A549 (cell line): Measurements from ENCODE around the gene ZNF143. TPM values are rescaled to one million over a fixed set of nuclear protein-coding genes. Genes with fewer than 3 reads are reported as not detected.

Experiments
- ATAC-seq, 2 experiments: fragments of 200-7000 bp in 1 of 2; fragments of >200 bp in 1 of 2; cut with Nextera tagmentation in 1 of 2; cut with Tn5 transposase in 1 of 2; 3 replicates each; pipeline versions ENCODE4 v1.8.0 to v1.9.1; 2018 to 2020; ENCODE audit warnings: mild to moderate bottlenecking in 1 of 2, moderate library complexity in 1 of 2
- CTCF ChIA-PET: fragments of 300-600 bp; sonication (Branson Sonifier 250); formaldehyde crosslinking; extraction: SDS; loops from one replicate; lab custom pipeline; 2021; ENCODE audit warnings: antibody characterized with exemption, inconsistent platforms; lab: Yijun Ruan, JAX
- POLR2A ChIA-PET: fragments of 350-600 bp; formaldehyde crosslinking; extraction: SDS; loops from one replicate; lab custom pipeline; 2021; ENCODE audit warnings: antibody characterized with exemption, inconsistent platforms; lab: Yijun Ruan, JAX
- DNase-seq, 2 experiments: peaks; one replicate each; pipeline versions ENCODE4 v3.0.0 to v3.0.0-alpha.2; 2011 to 2016; ENCODE audit warnings: low read depth in 1 of 2, low spot score in 1 of 2
- FAIRE-seq: peaks from 2 replicates; lab custom pipeline; 2011; peaks lifted over from hg19 to GRCh38; lab: Jason Lieb, UNC
- H3K27ac ChIP-seq, 2 experiments: fragments of >200 bp; sonication (Bioruptor Twin); formaldehyde crosslinking; 3 replicates each; pipeline ENCODE4 v1.5.1; 2016 to 2017
- H3K4me1 ChIP-seq: fragments of >200 bp; sonication (Bioruptor Twin); formaldehyde crosslinking; 3 replicates; pipeline ENCODE4 v1.6.1; 2016
- H3K4me2 ChIP-seq: fragments of >200 bp; sonication (Bioruptor Twin); formaldehyde crosslinking; 3 replicates; pipeline ENCODE4 v1.6.1; 2016
- H3K4me3 ChIP-seq: fragments of >200 bp; sonication (Bioruptor Twin); formaldehyde crosslinking; 3 replicates; pipeline ENCODE4 v1.5.1; 2016
- H3K9me3 ChIP-seq: fragments of >200 bp; sonication (Bioruptor Twin); formaldehyde crosslinking; 3 replicates; pipeline ENCODE4 v1.6.1; 2016
- BCL3 ChIP-seq: fragments of >200 bp; sonication (Bioruptor Twin); formaldehyde crosslinking; IDR thresholded peaks from 3 replicates; pipeline ENCODE4 v1.6.1; 2016
- CEBPB ChIP-seq, 2 experiments: fragments of >200 bp in 1 of 2; sonication (Bioruptor Twin) in 1 of 2; formaldehyde crosslinking in 1 of 2; IDR thresholded peaks; 2 replicates each; pipeline ENCODE4 v1.6.1; 2012 to 2016
- CHD2 ChIP-seq: fragments of 150-350 bp; IDR thresholded peaks from 2 replicates; pipeline ENCODE4 v1.6.1; 2014; ENCODE audit warnings: low read length; ENCODE audit not compliant: partially characterized antibody
- CHD4 ChIP-seq: fragments of 200-600 bp; sonication (generic); IDR thresholded peaks from 2 replicates; pipeline ENCODE4 v1.6.1; 2016; ENCODE audit warnings: antibody characterized with exemption, mild to moderate bottlenecking, borderline replicate concordance
- CTCF ChIP-seq: fragments of >200 bp; sonication (Bioruptor Twin); formaldehyde crosslinking; IDR thresholded peaks from 3 replicates; pipeline ENCODE4 v1.5.1; 2016
- FOSB ChIP-seq: fragments of 250-450 bp; sonication (Bioruptor Pico); IDR thresholded peaks from 2 replicates; pipeline ENCODE4 v1.5.0; 2020; ENCODE audit warnings: mild to moderate bottlenecking, moderate library complexity
- FOXS1 ChIP-seq: fragments of 250-450 bp; sonication (Bioruptor Pico); IDR thresholded peaks from 2 replicates; pipeline ENCODE4 v1.5.0; 2020; ENCODE audit warnings: mild to moderate bottlenecking, moderate library complexity
- GATA3 ChIP-seq: IDR thresholded peaks from 2 replicates; pipeline ENCODE4 v1.6.1; 2012; ENCODE audit warnings: borderline replicate concordance
- HDAC2 ChIP-seq: fragments of 200-600 bp; sonication (generic); IDR thresholded peaks from 2 replicates; pipeline ENCODE4 v1.6.1; 2016
- HOXB5 ChIP-seq: fragments of 250-450 bp; sonication (Bioruptor Pico); IDR thresholded peaks from 2 replicates; pipeline ENCODE4 v1.5.0; 2020; ENCODE audit warnings: mild to moderate bottlenecking, moderate library complexity
- KDM1A ChIP-seq: fragments of 200-600 bp; sonication (generic); IDR thresholded peaks from 2 replicates; pipeline ENCODE4 v1.6.1; 2016; ENCODE audit warnings: low read depth, mild to moderate bottlenecking
- MYC ChIP-seq: IDR thresholded peaks from 2 replicates; pipeline ENCODE4 v1.6.1; 2012; ENCODE audit warnings: mild to moderate bottlenecking, inconsistent platforms, low read length, improper control_type of control experiment, borderline replicate concordance
- NR3C1 ChIP-seq: fragments of >200 bp; sonication (Bioruptor Twin); formaldehyde crosslinking; IDR thresholded peaks from 3 replicates; pipeline ENCODE4 v1.6.1; 2017
- PHF8 ChIP-seq: fragments of 200-600 bp; sonication (generic); IDR thresholded peaks from 2 replicates; pipeline ENCODE4 v1.6.1; 2016; ENCODE audit warnings: low read depth, mild to moderate bottlenecking, antibody characterized with exemption, moderate library complexity, borderline replicate concordance
- RAD21 ChIP-seq, 2 experiments: fragments of >200 bp in 1 of 2; sonication (Bioruptor Twin) in 1 of 2; formaldehyde crosslinking in 1 of 2; IDR thresholded peaks in 1 of 2; conservative IDR thresholded peaks in 1 of 2; 2 replicates in 1 of 2; 3 replicates in 1 of 2; pipeline ENCODE4 v1.6.1; 2012 to 2018; ENCODE audit warnings: inconsistent platforms in 1 of 2
- RFX5 ChIP-seq: fragments of 450-650 bp; IDR thresholded peaks from 2 replicates; pipeline ENCODE4 v1.7.1; 2014; ENCODE audit warnings: antibody characterized with exemption, mild to moderate bottlenecking, moderate library complexity
- SMC3 ChIP-seq: fragments of >200 bp; sonication (Bioruptor Twin); formaldehyde crosslinking; IDR thresholded peaks from 3 replicates; pipeline ENCODE4 v1.6.1; 2018; ENCODE audit warnings: inconsistent platforms
- TP53 ChIP-seq: fragments of 250-450 bp; sonication (Bioruptor Pico); IDR thresholded peaks from 2 replicates; pipeline ENCODE4 v1.5.0; 2021; ENCODE audit warnings: mild to moderate bottlenecking, moderate library complexity
- ZC3H11A ChIP-seq: fragments of 450-650 bp; IDR thresholded peaks from 2 replicates; pipeline ENCODE4 v1.6.1; 2014; ENCODE audit warnings: antibody characterized with exemption, mild to moderate bottlenecking
- ZNF302 ChIP-seq: fragments of 250-450 bp; sonication (Bioruptor Pico); IDR thresholded peaks from 2 replicates; pipeline ENCODE4 v1.9.0; 2021; ENCODE audit warnings: inconsistent platforms, mild to moderate bottlenecking, moderate library complexity
- ZSCAN20 ChIP-seq: fragments of 250-450 bp; sonication (Bioruptor Pico); IDR thresholded peaks from 2 replicates; pipeline ENCODE4 v1.8.0; 2022; ENCODE audit warnings: mild to moderate bottlenecking, moderate library complexity
- WGBS: methylation state at CpG from one replicate; pipeline ENCODE4 v1.1.6; 2017; ENCODE audit errors: missing lambda C conversion rate; 5-methylcytosine and 5-hydroxymethylcytosine counted together
- polyA plus RNA-seq, 4 experiments: library from polyadenylated mRNA; depleted of rRNA in 3 of 4; stranded (reverse); fragments of >200 nt; fragmentation: RNase III in 1 of 4; extraction: RNeasy Plus Mini Kit Qiagen cat#74134 plus additional on column Dnase treatment in 1 of 4; gene quantifications; 2 replicates in 3 of 4; 3 replicates in 1 of 4; pipeline ENCODE4 v1.2.3, GENCODE V29; 2011 to 2017
- TF ChIP-seq, protein P1 (sequence below): fragments of 200-600 bp; sonication (generic); IDR thresholded peaks from 2 replicates; pipeline ENCODE4 v1.6.1; 2016; ENCODE audit warnings: antibody characterized with exemption, mild to moderate bottlenecking, moderate library complexity
- TF ChIP-seq, protein P2 (sequence below): fragments of >200 bp; sonication (Bioruptor Twin); formaldehyde crosslinking; IDR thresholded peaks from 2 replicates; pipeline ENCODE4 v1.6.1; 2016
- TF ChIP-seq, protein P3 (sequence below): fragments of 250-450 bp; sonication (Bioruptor Pico); IDR thresholded peaks from 2 replicates; pipeline ENCODE4 v1.5.0; 2020; ENCODE audit warnings: low read depth, mild to moderate bottlenecking, moderate library complexity

The ZNF143 gene
- polyA plus RNA-seq, 2 of the 4 experiments (the other 2 are of a cell fraction), result 14.4 to 38.4 TPM

GRCh38 chr11:9565822-9566560 is 105.2 kb downstream of the ZNF143 start (continued):
- TF ChIP-seq, protein P1, sequence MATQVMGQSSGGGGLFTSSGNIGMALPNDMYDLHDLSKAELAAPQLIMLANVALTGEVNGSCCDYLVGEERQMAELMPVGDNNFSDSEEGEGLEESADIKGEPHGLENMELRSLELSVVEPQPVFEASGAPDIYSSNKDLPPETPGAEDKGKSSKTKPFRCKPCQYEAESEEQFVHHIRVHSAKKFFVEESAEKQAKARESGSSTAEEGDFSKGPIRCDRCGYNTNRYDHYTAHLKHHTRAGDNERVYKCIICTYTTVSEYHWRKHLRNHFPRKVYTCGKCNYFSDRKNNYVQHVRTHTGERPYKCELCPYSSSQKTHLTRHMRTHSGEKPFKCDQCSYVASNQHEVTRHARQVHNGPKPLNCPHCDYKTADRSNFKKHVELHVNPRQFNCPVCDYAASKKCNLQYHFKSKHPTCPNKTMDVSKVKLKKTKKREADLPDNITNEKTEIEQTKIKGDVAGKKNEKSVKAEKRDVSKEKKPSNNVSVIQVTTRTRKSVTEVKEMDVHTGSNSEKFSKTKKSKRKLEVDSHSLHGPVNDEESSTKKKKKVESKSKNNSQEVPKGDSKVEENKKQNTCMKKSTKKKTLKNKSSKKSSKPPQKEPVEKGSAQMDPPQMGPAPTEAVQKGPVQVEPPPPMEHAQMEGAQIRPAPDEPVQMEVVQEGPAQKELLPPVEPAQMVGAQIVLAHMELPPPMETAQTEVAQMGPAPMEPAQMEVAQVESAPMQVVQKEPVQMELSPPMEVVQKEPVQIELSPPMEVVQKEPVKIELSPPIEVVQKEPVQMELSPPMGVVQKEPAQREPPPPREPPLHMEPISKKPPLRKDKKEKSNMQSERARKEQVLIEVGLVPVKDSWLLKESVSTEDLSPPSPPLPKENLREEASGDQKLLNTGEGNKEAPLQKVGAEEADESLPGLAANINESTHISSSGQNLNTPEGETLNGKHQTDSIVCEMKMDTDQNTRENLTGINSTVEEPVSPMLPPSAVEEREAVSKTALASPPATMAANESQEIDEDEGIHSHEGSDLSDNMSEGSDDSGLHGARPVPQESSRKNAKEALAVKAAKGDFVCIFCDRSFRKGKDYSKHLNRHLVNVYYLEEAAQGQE, result no peak
- TF ChIP-seq ZC3H11A (no peak), BCL3 (peak; percentile 39; the same call in 1 of the 3 replicates), SMC3 (no peak), FOXS1 (no peak), ZSCAN20 (CRISPR knock-in tag) (no peak), GATA3 (peak; percentile 86; the same call in 1 of the 2 replicates), NR3C1 (no peak), CHD2 (peak; percentile 14), RFX5 (no peak; the same call in 1 of the 2 replicates), PHF8 (no peak), TP53 (CRISPR knock-in tag) (no peak), ZNF302 (no peak), CEBPB (IDR thresholded peaks at IDR 0.05) (peak in 1 of 2 experiments; percentile 61; a peak in 1 of 4 replicates), CTCF (no peak), HDAC2 (no peak), CHD4 (no peak), HOXB5 (peak; percentile 81)
- TF ChIP-seq, protein P2, sequence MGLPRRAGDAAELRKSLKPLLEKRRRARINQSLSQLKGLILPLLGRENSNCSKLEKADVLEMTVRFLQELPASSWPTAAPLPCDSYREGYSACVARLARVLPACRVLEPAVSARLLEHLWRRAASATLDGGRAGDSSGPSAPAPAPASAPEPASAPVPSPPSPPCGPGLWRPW, result no peak
- TF ChIP-seq, protein P3, sequence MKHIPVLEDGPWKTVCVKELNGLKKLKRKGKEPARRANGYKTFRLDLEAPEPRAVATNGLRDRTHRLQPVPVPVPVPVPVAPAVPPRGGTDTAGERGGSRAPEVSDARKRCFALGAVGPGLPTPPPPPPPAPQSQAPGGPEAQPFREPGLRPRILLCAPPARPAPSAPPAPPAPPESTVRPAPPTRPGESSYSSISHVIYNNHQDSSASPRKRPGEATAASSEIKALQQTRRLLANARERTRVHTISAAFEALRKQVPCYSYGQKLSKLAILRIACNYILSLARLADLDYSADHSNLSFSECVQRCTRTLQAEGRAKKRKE, result no peak

- H3K9me3 ChIP-seq, result no peaks in the 10 kb centered on the region
- H3K4me2 ChIP-seq, result peak overlapping the region; percentile 89
- ChIA-PET CTCF (interaction anchor here (1.1 to 7.2 kb wide), 6 partner anchors 17 to 59 kb away, joined by 3 to 33 read pairs (median 4); no protein-coding TSS in a partner anchor), POLR2A (interaction anchor here (1.0 to 1.3 kb wide), 2 partner anchors 10 to 106 kb away, joined by 3 to 8 read pairs; partner anchors contain the start of gene ZNF143)
- no peak for TF ChIP-seq RAD21 (conservative IDR thresholded peaks at IDR 0.05 in 1 of 2, IDR thresholded peaks at IDR 0.05 in 1 of 2)
- no peak for TF ChIP-seq MYC
- no peak for TF ChIP-seq HOXB5
- no peak for TF ChIP-seq KDM1A
- TF ChIP-seq FOSB, result 0 out of 2 replicates have a peak, but pooled peaks have one; percentile 37
- FAIRE-seq (no peak), DNase-seq (no peak), ATAC-seq (no peak)
- 0 out of 3 replicates have a peak overlapping the region, but pooled peaks have one; percentile 1 for H3K4me3 ChIP-seq
- peak overlapping the region; percentile 78 to 83 for H3K27ac ChIP-seq
- H3K4me1 ChIP-seq, result peaks cover 58% of the 10 kb centered on the region
- WGBS, result 53% methylated on average over 3 of the region's 3 CpGs
Measured at GRCh38 chr11:9566561-9567063, 105.8 kb downstream of the ZNF143 start.
